Activated T-cell treated with anti-CD3 and anti-CD28 coated beads for 24 hours (primary cell): Measurements from ENCODE around the gene NR3C2.
"Not testable (repeated sequence)": the region's sequence is repeated elsewhere in the genome, so short reads cannot be mapped to it uniquely, and the experiment has no call there.

ENCODE experiments used
- DNase-seq: peaks from one replicate; pipeline ENCODE4 v3.0.0-alpha.2; 2020; ENCODE audit warnings: low read depth

Gene NR3C2

GRCh38 chr4:148369919-148370318 lies 72.3 kb downstream of the NR3C2 start:
- DNase-seq, result no peak

GRCh38 chr4:148367756-148368155 lies 74.5 kb downstream of the NR3C2 start:
- no peak for DNase-seq

- no peak for DNase-seq
Observed at GRCh38 chr4:148366251-148366650, 76.0 kb downstream of the NR3C2 start.

DNA sequence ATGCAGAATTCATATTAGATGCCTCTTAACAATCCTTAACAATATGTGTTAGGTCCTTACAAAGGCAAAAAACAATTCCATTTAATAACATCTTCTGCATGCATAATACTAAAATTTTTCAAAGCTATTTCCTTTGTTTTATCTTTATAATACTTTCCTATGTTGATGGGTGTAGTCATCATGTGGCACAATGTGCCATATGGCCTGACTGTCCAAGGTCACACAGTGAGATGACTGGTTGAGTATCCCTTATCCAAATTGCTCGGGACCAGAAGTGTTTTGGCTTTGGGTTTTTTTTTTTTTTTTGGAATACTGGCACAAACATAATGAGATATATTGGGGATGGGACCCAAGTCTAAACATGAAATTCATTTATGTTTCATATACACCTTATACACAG lies 77.7 kb downstream of the NR3C2 start:
- DNase-seq, result no peak

GRCh38 chr4:148359769-148360168 lies 82.4 kb downstream of the NR3C2 start:
- DNase-seq, result no peak

DNA sequence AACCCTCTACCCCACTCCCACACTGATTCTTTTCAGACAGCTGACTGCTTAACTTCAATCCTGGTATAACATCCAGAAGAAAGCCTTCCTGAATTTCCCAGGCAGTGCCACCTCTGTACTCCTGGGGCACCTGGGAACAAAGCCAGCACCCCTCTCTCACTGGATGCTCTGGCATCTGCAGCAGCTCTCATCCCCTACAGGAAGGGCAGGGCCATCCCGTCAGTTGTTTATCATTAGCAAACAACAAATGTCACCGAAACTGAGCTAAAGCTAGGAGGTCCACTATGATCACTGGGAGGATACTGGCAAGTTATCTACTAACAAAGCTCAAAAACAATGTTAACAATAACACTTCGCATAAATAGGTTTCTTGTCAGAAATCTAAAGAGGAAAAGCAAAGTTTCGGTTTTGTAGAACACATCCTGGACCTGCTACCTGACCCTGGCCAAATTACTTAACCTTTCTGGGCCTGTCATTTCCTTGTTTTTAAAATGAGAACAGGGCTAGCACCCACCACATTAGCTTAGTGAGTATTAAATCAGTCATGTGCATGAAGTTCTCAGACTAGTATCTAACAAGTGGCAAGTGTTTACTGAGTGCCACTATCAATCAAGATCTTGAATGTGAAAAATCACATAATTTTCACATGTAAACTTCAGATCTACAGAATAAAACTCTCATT lies 86.6 kb downstream of the NR3C2 start:
- no peak for DNase-seq

DNA sequence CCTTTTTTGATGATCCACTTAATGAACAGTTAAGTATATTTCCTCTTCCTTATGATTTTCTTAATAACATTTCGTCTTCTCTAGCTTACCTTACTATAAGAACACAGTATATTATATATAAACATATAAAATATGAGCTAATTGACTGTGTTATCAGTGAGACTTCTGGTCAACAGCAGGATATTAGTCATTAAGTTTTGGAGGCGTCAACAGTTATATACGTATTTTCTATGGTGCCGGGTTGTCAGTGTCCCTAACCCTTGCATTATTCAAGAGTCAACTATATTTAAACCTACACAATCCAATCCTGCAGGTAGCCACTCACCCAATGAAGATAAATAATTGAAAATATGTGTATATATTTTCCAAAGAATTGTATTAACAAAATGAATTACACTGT lies 88.0 kb downstream of the NR3C2 start:
- no peak for DNase-seq

DNA sequence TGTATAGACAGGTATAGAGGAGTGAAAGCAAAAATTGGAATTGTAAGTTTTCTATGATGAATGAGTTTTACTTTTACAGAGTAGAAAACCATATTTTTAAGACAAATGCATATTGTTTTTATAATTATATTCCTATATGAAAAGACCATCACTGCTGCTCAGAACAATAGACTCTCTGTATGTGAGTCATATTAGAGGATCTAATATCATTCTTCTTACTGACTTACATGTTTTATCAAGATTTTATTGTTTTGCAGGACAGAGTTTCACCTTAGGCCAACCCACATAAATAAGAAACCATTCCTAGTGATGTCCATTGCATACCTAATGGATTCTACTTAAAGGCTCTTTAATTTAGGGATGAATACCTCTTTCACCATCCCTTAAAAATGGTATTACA lies 88.6 kb downstream of the NR3C2 start:
- no peak for DNase-seq

DNA sequence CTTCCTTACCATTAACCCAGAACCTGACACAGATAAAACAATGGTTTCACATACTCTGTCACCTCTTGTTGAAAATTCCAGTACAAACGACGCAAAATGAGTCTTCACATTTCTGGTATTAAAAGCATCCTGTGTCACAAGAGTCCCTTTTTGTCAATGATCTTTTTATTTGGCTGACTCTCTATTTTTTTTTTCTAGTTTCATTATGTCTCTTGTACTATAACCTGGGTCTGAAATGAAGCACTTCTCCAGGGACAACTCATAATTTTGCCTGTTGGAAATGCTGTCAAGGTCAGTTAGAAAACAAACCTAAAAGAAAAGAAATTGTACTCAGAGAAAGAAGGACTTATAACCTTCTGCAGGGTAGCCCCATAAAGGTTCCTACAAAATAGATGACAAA lies 93.1 kb downstream of the NR3C2 start:
- DNase-seq, result no peak

GRCh38 chr4:148346657-148347056 lies 95.6 kb downstream of the NR3C2 start:
- DNase-seq, result no peak

- DNase-seq, result no peak
Observed at GRCh38 chr4:148345509-148345908, 96.7 kb downstream of the NR3C2 start.

GRCh38 chr4:148344941-148345340 lies 97.3 kb downstream of the NR3C2 start:
- no peak for DNase-seq

- no peak for DNase-seq
Observed at GRCh38 chr4:148344352-148344751, 97.9 kb downstream of the NR3C2 start.

DNA sequence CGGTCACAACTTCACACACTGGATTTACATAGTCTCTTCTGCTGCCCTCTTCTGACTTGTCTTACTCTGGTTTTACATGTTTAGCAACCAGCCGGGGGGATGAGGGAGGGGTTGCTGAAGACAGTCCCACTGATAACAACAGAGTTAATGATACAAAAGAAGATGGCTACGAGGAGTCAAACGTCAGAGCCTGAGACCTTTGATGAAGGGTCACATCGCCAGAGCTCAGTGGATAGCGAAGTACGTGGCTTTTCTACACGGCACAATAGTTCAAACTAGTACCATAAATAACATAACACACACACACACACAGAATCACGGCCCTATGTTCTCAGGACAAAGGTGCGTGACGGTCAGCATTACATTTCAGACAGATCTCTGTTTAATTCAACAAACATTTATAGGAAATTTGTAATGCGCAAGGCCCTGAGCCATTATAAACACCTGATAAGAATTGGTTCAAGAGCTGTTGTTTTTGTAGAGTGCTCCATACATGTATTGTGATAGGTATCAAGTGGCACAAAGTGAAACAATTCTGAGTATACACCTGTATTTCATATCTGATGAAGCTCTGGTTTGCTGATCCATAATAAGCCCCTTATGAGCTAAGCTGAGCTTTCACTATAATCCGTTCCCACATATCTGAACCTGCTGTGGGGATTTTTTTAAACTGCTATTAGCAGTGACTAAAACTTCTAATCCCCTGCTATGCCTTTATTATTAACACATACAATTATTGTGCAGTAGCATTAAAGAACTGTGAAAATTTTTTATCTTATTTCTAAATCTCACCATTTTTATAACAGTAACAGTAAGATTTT lies 100.0 kb downstream of the NR3C2 start:
- no peak for DNase-seq

DNA sequence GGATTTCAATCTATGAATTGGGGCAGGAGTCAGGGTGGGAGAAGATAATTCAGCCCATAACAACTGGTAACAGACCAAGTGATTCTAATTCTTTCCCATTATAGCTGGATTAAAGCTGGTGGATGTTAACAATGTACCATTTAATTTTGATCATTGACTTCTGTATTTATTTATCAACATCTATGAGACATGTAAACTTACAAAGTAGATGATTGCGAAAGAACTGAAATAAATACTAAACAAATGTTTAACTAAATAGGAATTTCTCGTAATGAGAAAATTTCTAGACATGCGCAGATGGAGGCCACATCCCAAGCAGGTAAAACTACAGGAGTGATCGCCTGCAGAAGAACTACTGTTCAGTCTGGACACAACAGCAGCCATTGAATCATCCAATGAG lies 107.1 kb downstream of the NR3C2 start:
- DNase-seq, result no peak

DNA sequence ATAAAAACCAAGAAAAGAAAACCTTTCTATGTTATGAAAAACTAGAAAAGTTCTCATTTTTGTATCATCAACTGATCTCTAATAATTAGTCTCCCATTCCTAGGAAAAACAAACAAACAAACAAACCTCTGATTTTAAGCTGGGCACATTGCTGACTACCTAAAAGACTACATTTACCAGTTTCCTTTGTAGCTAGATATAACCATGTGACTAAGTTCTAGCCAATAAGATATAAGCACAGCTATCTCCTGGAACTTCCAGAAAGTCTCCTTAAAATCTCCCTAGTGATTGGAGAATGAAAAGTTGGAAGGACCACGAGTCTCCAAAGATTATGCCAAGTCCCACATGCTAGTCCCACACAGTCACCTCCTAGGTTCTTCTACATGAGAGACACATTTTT lies 108.9 kb downstream of the NR3C2 start:
- no peak for DNase-seq

GRCh38 chr4:148332486-148332885 lies 109.7 kb downstream of the NR3C2 start:
- no peak for DNase-seq

GRCh38 chr4:148330724-148331123 lies 111.5 kb downstream of the NR3C2 start:
- DNase-seq, result no peak

DNA sequence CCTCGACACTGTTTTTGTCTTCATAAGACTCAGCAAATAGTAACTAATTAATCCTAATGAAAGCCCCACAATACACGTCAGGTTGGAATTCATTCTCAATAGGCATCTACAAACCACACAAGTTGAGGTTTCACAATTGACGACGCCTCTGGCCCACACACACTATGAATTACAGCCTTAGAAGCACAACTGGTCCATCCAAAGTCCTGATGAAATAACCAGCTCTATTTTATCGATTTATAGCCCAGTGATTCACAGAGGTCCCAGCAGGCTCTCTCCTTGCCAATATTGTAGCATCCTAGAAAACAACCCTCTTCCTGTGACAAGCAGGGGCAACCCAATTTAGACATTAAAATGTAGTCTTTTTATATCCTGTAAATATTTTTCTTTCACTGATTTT lies 112.1 kb downstream of the NR3C2 start:
- no peak for DNase-seq

GRCh38 chr4:148329751-148330150 lies 112.5 kb downstream of the NR3C2 start:
- no peak for DNase-seq

DNA sequence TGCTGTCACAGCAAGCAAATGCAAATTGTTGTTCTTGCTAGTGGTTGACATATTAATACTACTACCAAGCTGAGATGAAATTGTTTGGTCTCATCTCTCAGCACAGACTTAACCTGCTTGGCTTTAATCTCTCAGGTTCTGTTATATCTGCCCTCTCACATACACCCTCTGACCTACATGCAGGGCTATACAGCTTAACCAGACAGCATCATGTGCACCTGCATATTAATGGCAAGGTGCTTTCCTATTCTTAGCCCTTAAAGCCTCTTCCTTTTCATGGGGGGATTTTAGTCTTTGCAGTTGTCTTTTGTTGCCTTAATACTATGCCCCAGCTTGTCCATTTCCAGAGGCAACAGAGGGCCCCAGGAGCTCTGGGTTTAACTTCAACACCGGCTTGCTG lies 114.5 kb downstream of the NR3C2 start:
- no peak for DNase-seq

GRCh38 chr4:148323316-148323715 lies 118.9 kb downstream of the NR3C2 start:
- DNase-seq, result not testable (repeated sequence)

DNA sequence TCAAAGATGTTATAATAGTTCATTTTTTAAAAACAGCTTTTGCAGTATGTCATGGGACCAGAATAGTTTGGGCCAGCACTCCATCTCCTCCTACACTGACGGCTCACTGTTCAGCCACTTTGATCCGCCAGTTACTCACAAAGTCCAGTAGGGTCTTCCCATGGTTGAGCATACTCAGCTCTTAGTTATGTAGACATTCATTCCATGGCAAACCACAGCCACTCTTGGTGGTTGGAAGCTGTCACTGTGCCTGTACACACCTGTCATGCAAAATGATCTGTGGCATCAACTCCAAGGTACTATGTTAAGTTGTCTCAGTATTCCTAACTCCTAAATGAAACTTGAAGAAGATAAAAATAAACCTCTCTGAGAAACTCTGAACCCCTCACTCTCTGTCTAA lies 127.2 kb downstream of the NR3C2 start:
- DNase-seq, result no peak
